DND-41 (cell line): ENCODE data around the gene PRRT1B.

Experiments used
- EZH2 ChIP-seq: IDR thresholded peaks from 3 replicates; pipeline ENCODE4 v1.6.1; 2012; ENCODE audit warnings: borderline replicate concordance, low read depth, mild to moderate bottlenecking, moderate library complexity, low read length, inconsistent platforms; ENCODE audit not compliant: severe bottlenecking
- TF ChIP-seq, protein P1 (sequence below): IDR thresholded peaks from 2 replicates; pipeline ENCODE4 v1.5.1; 2012; ENCODE audit warnings: borderline replicate concordance, low read length, moderate library complexity, mild to moderate bottlenecking; ENCODE audit not compliant: poor library complexity, severe bottlenecking; ENCODE audit errors: extremely low read depth

DNA sequence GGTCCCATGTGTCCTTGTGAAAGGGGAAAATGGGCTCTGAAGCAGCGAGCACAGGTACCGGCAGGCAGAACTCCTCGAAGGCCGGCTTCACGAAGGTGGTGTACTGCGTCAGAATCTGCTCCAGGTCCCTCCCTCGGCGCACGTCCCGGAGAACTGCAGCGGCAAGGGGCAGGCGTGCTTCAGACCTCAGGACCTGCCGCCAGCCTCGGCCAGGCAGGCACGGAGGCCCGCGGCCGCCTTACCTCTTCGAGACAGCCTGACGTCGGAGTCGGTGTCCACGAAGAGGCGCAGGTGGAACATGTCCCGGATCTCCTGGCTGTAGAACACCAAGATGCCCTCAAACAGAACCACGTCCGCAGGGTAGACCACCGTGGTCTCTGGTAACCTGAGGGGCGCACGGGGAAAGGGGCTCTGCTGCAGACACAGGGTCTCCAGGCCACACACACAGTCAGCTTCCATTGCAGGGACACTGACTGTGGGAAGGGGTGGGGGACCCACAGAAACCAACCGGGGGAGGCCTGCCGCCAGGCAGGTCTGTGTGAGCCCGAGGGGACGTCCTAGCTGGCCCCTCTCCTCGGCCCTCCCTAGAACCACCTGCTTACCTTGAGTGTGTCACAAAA lies 16.3 kb upstream of the PRRT1B start:
- TF ChIP-seq EZH2: no peak
- TF ChIP-seq, protein P1, sequence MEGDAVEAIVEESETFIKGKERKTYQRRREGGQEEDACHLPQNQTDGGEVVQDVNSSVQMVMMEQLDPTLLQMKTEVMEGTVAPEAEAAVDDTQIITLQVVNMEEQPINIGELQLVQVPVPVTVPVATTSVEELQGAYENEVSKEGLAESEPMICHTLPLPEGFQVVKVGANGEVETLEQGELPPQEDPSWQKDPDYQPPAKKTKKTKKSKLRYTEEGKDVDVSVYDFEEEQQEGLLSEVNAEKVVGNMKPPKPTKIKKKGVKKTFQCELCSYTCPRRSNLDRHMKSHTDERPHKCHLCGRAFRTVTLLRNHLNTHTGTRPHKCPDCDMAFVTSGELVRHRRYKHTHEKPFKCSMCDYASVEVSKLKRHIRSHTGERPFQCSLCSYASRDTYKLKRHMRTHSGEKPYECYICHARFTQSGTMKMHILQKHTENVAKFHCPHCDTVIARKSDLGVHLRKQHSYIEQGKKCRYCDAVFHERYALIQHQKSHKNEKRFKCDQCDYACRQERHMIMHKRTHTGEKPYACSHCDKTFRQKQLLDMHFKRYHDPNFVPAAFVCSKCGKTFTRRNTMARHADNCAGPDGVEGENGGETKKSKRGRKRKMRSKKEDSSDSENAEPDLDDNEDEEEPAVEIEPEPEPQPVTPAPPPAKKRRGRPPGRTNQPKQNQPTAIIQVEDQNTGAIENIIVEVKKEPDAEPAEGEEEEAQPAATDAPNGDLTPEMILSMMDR: no peak
